GM10266 (cell line): ENCODE data around the gene STAM2.

Experiments used
- DNase-seq: peaks from one replicate; pipeline ENCODE4 v3.0.0; 2012; ENCODE audit errors: extremely low spot score
- TF ChIP-seq, protein P1 (sequence below): IDR thresholded peaks from 2 replicates; pipeline ENCODE4 v1.5.1; 2012; ENCODE audit warnings: mild to moderate bottlenecking, low read depth; ENCODE audit not compliant: control insufficient read depth, insufficient read depth; ENCODE audit errors: missing control alignments

Gene STAM2

DNA sequence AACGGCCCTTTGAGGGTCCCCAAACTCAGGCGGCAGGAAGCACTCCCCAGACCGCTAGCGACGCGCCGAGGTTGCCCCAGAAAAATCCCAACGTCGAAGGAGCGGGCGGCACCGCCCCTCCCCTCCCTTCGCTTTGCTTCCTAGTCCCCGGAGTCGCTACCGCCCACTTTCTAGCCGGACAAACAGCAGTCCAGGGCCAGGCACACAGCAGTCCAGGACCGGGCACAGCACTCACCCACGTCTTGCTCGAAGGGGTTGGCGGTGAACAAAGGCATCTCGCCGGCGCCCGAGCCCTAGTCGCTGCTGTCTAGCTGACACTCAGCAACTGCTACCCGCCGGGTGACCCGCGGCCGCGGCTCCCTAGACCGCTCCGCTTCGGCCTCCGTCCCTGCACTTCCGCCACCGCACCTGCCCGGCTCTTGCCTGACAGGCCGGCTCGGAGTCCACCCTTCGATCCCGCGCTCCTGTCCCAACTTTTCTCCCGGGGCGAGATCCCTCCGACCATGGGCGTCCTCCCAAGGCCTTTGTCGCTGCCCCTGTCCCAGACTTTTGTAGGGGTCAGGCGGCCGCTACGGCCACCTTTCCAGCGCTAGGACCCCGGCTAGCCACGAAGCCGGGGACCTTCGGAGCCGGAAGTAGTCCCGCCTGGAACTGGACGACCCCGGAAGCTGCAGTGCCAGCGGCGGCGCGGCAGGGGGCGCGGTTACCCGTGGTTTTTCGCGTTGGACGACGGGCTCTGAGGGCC, at the start of gene STAM2:
Gene STAM2 (minus strand): TSS at position 396 of the 745 bp plus-strand sequence. CDS start 121 bp downstream, at position 275.
- peak; percentile 87 for DNase-seq
- TF ChIP-seq, protein P1, sequence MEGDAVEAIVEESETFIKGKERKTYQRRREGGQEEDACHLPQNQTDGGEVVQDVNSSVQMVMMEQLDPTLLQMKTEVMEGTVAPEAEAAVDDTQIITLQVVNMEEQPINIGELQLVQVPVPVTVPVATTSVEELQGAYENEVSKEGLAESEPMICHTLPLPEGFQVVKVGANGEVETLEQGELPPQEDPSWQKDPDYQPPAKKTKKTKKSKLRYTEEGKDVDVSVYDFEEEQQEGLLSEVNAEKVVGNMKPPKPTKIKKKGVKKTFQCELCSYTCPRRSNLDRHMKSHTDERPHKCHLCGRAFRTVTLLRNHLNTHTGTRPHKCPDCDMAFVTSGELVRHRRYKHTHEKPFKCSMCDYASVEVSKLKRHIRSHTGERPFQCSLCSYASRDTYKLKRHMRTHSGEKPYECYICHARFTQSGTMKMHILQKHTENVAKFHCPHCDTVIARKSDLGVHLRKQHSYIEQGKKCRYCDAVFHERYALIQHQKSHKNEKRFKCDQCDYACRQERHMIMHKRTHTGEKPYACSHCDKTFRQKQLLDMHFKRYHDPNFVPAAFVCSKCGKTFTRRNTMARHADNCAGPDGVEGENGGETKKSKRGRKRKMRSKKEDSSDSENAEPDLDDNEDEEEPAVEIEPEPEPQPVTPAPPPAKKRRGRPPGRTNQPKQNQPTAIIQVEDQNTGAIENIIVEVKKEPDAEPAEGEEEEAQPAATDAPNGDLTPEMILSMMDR, result peak; percentile 97

DNA sequence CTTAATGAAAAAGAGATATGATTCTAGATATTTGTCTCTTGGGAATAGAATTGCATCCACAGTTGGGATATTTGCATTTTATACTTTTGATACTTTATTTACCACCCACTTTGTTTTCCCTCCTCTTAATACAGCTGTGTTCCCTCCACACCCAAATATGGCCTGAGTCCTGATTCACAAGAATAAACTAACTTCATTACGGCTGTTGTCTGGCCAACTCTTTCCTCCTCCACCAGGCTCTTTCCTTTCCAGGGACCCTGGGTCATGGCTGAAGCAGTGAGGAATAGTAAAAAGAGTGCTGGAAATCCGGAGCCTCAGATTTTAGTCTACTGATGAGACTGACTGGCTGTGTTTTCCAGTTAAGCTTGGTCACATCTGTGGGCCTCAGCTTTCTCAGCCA, 48.4 kb upstream of the STAM2 start:
- DNase-seq, result no peak
- TF ChIP-seq, protein P1, result no peak

DNA sequence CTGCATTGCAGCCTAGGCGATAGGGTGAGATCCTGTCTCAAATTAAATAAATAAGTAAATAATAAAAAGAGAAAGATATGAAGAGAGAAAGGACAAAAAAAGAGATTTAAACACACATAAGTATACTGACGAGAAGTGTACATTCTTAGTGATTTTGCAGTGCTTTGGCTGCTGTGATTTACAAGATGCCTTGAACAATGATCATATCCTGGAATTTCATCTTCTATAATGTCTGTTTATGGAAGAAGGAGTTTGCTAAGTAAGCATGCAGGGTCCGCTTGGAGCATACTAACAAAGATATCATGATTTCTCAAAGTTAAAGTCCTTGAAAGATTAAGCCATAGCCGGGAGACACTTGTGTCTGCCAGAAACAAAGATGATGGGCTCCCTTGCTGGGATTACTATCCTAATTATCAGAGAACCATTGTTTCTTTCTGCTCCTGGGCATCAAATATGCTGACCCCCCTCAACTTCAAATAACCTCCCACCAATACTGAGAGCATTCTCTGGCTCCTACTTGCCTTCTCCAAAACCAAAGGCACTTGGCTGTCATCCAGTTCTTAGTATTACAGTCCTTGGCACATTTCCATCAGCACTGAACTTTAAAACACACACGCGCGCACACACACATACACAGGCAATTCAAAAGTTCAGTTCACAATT, 47.5 kb upstream of the STAM2 start:
- TF ChIP-seq, protein P1, result no peak
- no peak for DNase-seq

DNA sequence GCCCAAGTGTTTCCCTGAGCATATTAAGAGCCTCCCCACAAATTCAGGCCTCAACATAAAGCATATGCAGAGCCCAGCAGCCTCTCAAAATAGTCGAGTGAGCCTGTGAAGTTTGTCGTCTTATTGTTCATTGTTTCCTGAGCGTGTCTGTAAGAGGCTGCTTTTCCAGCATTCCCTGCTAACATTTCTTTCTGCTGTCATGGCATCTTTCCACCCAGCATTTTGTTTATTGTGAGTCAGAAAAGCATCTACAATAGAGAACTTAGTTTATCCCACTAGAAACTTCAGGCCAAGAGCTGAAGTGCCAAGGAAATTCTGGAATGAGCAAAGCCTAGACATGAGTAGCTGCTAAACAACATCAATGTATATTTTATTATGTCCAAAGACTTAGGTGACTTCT, 46.3 kb upstream of the STAM2 start:
- DNase-seq, result no peak
- TF ChIP-seq, protein P1, result no peak

DNA sequence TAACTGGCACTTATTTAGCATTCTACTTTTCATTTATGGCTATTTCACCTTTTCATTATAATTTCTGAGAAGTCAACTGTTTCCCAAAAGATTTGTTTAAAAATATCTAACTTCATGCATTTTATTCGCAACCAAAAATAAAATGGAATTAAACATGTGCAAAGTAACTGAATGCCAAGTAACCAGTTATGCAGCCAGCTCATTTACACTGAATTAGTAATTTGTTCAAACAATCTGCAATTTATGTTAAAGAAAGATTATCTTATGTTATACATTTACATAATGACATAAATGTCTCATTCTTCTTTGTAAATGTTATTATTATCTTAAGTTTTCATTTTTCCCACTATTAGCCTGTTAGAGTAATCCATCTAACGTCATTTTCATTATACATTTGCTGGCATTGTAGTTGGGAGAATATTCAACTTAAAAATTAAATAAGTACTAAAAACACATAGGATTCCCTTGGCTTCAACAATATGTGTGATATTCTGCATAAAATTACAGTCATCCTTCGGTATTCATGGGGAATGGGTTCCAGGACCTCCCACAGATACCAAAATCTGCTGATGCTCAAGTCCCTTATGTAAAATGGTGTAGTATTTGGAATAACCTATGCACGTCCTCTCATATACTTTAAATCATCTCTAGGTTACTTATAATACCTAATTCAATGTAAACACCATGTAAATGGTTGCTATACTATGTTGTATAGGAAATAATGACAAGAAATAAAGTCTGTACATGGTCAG, 43.7 kb upstream of the STAM2 start:
- TF ChIP-seq, protein P1, result no peak
- DNase-seq, result no peak

DNA sequence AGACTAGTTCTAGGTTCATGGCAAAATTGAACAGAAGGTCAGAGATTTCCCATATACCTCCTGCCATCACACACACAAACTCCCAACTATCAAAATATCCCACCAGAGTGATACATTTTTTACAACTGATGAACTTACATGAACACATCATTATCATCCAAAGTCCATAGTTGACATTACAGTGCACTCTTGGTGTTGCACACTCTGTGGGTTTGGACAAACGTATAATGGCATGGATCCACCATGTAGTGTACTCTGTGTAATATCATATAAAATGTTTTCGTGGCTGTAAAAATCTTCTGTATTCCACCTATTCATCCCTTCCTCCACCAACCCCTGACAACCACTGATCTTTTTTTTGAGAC, 25.9 kb upstream of the STAM2 start:
- DNase-seq, result no peak
- TF ChIP-seq, protein P1, result no peak
